Progenitor cell of endocrine pancreas (in vitro differentiated cells): ENCODE results near the gene SYT15. TPM values are rescaled to one million over a fixed set of nuclear protein-coding genes. Genes with fewer than 3 reads are reported as not detected.
"Not testable (repeated sequence)": the region's sequence is repeated elsewhere in the genome, so short reads cannot be mapped to it uniquely, and the experiment has no call there.

Experiments used
- DNase-seq: peaks from one replicate; pipeline ENCODE4 v3.0.0; 2021; ENCODE audit warnings: low spot score; ENCODE audit not compliant: unreplicated experiment
- H3K27ac Mint-ChIP-seq: 2 replicates; pipeline ENCODE4 v1.8.0; 2021; ENCODE audit warnings: mild to moderate bottlenecking, moderate library complexity, mixed read lengths
- H3K27me3 Mint-ChIP-seq: 2 replicates; pipeline ENCODE4 v1.8.0; 2021; ENCODE audit warnings: mixed read lengths
- H3K36me3 Mint-ChIP-seq: 2 replicates; pipeline ENCODE4 v1.8.0; 2022; ENCODE audit warnings: mixed read lengths; ENCODE audit not compliant: insufficient read depth
- H3K4me1 Mint-ChIP-seq: 2 replicates; pipeline ENCODE4 v1.8.0; 2021; ENCODE audit warnings: low read depth, mixed read lengths
- H3K4me3 Mint-ChIP-seq: 2 replicates; pipeline ENCODE4 v1.8.0; 2021; ENCODE audit warnings: low read depth, mild to moderate bottlenecking, moderate library complexity, mixed read lengths
- H3K9me3 Mint-ChIP-seq: 2 replicates; pipeline ENCODE4 v1.8.0; 2021; ENCODE audit warnings: low read depth, mixed read lengths
- total RNA-seq: library from RNA; stranded (reverse); gene quantifications from 2 replicates; pipeline ENCODE4 v1.2.1, GENCODE V29; 2021

Gene SYT15
- total RNA-seq, 1 donor from 2014 or later: 1.8 TPM

- not testable (repeated sequence) for H3K4me3 Mint-ChIP-seq, H3K36me3 Mint-ChIP-seq, H3K9me3 Mint-ChIP-seq, H3K4me1 Mint-ChIP-seq, H3K27me3 Mint-ChIP-seq, H3K27ac Mint-ChIP-seq, DNase-seq
Measured at GRCh38 chr10:46623899-46624654, 45.1 kb downstream of the SYT15 start.

DNA sequence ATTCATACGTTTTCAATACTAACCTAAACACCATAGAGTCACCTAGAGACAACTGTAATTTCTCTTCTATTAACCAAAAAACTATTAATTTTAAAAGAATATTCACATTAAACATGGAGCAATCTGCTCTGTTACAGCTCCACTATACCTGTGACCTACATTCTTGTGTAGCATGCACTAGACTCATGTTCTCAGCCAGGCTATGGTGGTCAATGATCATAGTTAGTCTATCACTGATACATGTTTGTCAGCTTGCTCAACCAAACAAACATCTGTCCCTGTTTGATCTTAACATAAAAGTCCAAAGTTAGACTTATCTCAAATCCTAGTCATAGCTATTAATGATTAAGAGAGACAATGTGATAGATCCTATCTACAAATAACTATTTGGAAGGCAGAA lies 50.9 kb downstream of the SYT15 start:
- H3K4me3 Mint-ChIP-seq, H3K27ac Mint-ChIP-seq, H3K27me3 Mint-ChIP-seq, H3K36me3 Mint-ChIP-seq, H3K4me1 Mint-ChIP-seq, DNase-seq, H3K9me3 Mint-ChIP-seq: not testable (repeated sequence)

GRCh38 chr10:46630816-46631215 lies 51.9 kb downstream of the SYT15 start:
- not testable (repeated sequence) for H3K4me3 Mint-ChIP-seq, H3K4me1 Mint-ChIP-seq, H3K36me3 Mint-ChIP-seq, DNase-seq, H3K27me3 Mint-ChIP-seq, H3K9me3 Mint-ChIP-seq, H3K27ac Mint-ChIP-seq

DNA sequence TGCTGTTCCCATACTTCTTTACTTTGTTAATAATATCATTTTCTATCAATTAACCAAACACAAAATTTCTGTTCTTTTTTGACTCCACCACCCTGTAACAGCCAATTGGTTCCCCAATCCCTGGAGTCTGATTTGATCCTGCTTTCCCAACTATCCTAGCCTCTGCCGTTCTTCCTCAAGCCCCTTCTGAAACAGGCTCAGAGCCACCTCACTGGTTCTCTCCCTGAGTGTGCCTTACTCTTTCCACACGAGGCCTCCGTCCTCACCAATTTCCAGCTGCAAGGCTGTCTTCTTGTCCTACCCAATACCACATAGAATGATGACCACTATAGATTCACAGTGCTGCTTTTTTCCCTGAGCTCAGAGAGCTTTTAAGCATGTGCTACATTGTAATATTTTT lies 52.8 kb downstream of the SYT15 start:
- DNase-seq, H3K9me3 Mint-ChIP-seq, H3K4me1 Mint-ChIP-seq, H3K36me3 Mint-ChIP-seq, H3K27me3 Mint-ChIP-seq, H3K4me3 Mint-ChIP-seq, H3K27ac Mint-ChIP-seq: not testable (repeated sequence)

DNA sequence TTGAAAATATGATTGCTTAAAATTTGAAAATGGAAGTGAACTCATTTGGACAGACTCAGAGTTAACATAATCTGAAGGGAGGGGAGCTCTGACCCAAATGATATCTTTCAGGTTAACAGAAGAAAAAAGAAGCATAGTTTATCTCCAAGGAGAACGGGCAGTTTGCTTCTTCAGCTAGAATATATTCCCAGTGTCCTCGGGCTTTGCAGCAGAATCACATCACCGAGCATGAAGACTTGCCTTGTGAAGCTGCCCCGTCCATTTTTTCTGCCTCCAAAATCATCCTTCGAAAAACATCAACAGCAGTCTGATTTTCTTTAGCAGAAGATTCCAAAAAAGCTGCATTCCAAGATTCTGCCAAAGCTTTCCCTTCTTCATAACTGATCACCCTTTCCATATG lies 55.8 kb downstream of the SYT15 start:
- not testable (repeated sequence) for H3K27me3 Mint-ChIP-seq, H3K27ac Mint-ChIP-seq, H3K9me3 Mint-ChIP-seq, H3K36me3 Mint-ChIP-seq, H3K4me1 Mint-ChIP-seq, DNase-seq
- peak overlapping the region; percentile 62 for H3K4me3 Mint-ChIP-seq

DNA sequence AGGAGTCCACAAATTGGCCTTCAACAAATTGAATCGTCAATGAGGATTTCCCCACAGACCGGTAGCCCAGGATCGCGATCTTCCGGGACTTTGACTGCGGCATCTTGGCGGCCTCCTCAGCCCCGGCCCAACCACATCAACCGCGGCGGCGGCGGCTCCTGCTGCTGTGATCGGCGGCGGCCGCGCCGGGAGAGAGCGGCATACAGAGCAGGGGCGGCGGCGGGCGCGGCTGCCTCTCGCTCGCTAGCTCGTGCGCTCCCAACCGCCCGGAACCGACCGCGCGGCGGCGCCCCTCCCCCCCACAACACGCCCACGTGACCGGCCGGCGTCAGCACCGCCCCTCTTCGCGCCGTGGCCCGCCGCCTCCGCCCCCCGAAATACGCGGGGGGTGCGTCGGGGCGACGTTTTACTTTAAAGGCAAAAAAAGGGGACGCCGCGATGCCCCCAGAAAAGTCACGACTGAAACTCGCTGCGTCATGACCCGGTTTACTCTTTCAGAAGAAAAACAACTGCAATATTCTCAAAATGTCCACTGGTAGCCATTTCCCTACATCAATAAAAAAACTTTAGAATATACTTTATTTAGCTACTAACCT lies 56.5 kb downstream of the SYT15 start:
- H3K4me1 Mint-ChIP-seq, DNase-seq, H3K27ac Mint-ChIP-seq, H3K36me3 Mint-ChIP-seq, H3K27me3 Mint-ChIP-seq, H3K9me3 Mint-ChIP-seq: not testable (repeated sequence)
- peak overlapping the region; percentile 66 for H3K4me3 Mint-ChIP-seq

GRCh38 chr10:46640005-46640404 lies 61.1 kb downstream of the SYT15 start:
- not testable (repeated sequence) for H3K4me3 Mint-ChIP-seq, H3K36me3 Mint-ChIP-seq, DNase-seq, H3K27ac Mint-ChIP-seq, H3K4me1 Mint-ChIP-seq, H3K27me3 Mint-ChIP-seq, H3K9me3 Mint-ChIP-seq

Other genes starting within 250 kb of the SYT15 start
- gene ANXA8L1, start 203.4 kb upstream of the SYT15 start, total RNA-seq: not detected in 2 replicates
- gene NPY4R, start 113.2 kb upstream of the SYT15 start, total RNA-seq: 0.67 and 0.71 TPM in 2 replicates
- gene GPRIN2, start 22.5 kb upstream of the SYT15 start, total RNA-seq: 14.0 and 19.8 TPM in 2 replicates